Ishikawa (cell line): Measurements from ENCODE around the gene DOLPP1.

Experiments
- CEBPB ChIP-seq: IDR thresholded peaks from 2 replicates; pipeline ENCODE4 v1.6.1; 2012
- CREB1 ChIP-seq: IDR thresholded peaks from 2 replicates; pipeline ENCODE4 v1.6.1; 2012; ENCODE audit warnings: low read depth
- EGR1 ChIP-seq: IDR thresholded peaks from 2 replicates; pipeline ENCODE4 v1.6.1; 2012
- EP300 ChIP-seq: IDR thresholded peaks from 2 replicates; pipeline ENCODE4 v1.6.1; 2012; ENCODE audit warnings: borderline replicate concordance
- FOXM1 ChIP-seq: IDR thresholded peaks from 2 replicates; pipeline ENCODE4 v1.6.1; 2012; ENCODE audit warnings: low read depth, borderline replicate concordance
- NFIC ChIP-seq: IDR thresholded peaks from 2 replicates; pipeline ENCODE4 v1.6.1; 2012
- RAD21 ChIP-seq: IDR thresholded peaks from 2 replicates; pipeline ENCODE4 v1.6.1; 2012; ENCODE audit warnings: low read depth
- TAF1 ChIP-seq: IDR thresholded peaks from 2 replicates; pipeline ENCODE4 v1.6.1; 2012; ENCODE audit warnings: low read depth, mild to moderate bottlenecking
- TCF12 ChIP-seq: IDR thresholded peaks from 2 replicates; pipeline ENCODE4 v1.6.1; 2012; ENCODE audit warnings: low read depth
- TEAD4 ChIP-seq: IDR thresholded peaks from 2 replicates; pipeline ENCODE4 v1.6.1; 2012
- YY1 ChIP-seq: IDR thresholded peaks from 2 replicates; pipeline ENCODE4 v1.6.1; 2012; ENCODE audit warnings: low read depth
- ZBTB7A ChIP-seq: IDR thresholded peaks from 2 replicates; pipeline ENCODE4 v1.6.1; 2012; ENCODE audit warnings: low read depth
- TF ChIP-seq, protein P1 (sequence below): IDR thresholded peaks from 2 replicates; pipeline ENCODE4 v1.6.1; 2012; ENCODE audit warnings: low read depth, mild to moderate bottlenecking
- TF ChIP-seq, protein P2 (sequence below): IDR thresholded peaks from 2 replicates; pipeline ENCODE4 v1.6.1; 2012
- TF ChIP-seq, protein P3 (sequence below): IDR thresholded peaks from 2 replicates; pipeline ENCODE4 v1.6.1; 2012

Gene DOLPP1

DNA sequence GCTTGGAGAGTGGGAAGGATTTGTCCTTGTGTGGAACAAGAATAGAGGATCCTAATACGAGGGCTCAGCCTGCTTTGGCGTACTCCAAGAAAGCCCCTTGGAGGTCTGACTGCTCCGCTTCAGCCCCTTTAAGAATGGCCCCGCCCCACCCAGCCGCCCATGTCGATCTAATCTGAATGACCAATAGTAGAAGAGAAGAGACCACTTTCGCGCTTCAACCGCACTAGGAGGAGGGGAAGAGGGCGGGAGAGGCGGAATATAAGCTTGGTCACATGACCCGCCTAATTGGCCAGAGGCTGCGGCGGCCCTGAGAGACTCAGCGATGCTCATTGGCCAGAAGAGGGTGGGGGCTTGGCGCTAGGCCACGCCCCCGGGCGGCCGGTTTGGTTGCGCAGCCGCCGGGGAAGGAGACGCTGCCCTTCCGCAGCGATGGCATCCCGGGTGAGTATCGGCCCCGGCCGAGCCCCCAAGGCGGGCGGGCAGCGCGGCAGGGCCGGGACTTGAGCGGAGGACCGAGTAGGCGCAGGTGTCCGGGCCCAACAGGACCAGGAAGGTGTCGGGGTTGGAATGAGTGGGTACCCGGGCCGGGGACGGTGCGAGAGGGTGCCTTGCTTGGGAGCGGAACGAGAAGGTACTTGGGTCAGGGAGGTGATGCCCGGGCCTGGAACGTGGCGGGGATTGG lies 44.5 kb upstream of the DOLPP1 start, which contains the start of gene MIGA2:
MIGA2 (plus strand) TSS at position 386 of the 682 bp plus-strand sequence. CDS start 3,969 bp downstream, outside the sequence.
- TF ChIP-seq ZBTB7A (no peak), TCF12 (no peak; the same call in 1 of the 2 replicates), FOXM1 (no peak), RAD21 (no peak), CEBPB (no peak), CREB1 (0 out of 2 replicates have a peak, but pooled peaks have one; percentile 27), EP300 (no peak), NFIC (peak; percentile 28; the same call in 1 of the 2 replicates), YY1 (peak; percentile 82), EGR1 (no peak), TEAD4 (no peak), TAF1 (peak; percentile 96)
- TF ChIP-seq, protein P1, sequence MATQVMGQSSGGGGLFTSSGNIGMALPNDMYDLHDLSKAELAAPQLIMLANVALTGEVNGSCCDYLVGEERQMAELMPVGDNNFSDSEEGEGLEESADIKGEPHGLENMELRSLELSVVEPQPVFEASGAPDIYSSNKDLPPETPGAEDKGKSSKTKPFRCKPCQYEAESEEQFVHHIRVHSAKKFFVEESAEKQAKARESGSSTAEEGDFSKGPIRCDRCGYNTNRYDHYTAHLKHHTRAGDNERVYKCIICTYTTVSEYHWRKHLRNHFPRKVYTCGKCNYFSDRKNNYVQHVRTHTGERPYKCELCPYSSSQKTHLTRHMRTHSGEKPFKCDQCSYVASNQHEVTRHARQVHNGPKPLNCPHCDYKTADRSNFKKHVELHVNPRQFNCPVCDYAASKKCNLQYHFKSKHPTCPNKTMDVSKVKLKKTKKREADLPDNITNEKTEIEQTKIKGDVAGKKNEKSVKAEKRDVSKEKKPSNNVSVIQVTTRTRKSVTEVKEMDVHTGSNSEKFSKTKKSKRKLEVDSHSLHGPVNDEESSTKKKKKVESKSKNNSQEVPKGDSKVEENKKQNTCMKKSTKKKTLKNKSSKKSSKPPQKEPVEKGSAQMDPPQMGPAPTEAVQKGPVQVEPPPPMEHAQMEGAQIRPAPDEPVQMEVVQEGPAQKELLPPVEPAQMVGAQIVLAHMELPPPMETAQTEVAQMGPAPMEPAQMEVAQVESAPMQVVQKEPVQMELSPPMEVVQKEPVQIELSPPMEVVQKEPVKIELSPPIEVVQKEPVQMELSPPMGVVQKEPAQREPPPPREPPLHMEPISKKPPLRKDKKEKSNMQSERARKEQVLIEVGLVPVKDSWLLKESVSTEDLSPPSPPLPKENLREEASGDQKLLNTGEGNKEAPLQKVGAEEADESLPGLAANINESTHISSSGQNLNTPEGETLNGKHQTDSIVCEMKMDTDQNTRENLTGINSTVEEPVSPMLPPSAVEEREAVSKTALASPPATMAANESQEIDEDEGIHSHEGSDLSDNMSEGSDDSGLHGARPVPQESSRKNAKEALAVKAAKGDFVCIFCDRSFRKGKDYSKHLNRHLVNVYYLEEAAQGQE, result no peak
- TF ChIP-seq, protein P2, sequence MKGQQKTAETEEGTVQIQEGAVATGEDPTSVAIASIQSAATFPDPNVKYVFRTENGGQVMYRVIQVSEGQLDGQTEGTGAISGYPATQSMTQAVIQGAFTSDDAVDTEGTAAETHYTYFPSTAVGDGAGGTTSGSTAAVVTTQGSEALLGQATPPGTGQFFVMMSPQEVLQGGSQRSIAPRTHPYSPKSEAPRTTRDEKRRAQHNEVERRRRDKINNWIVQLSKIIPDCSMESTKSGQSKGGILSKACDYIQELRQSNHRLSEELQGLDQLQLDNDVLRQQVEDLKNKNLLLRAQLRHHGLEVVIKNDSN, result peak; percentile 96
- TF ChIP-seq, protein P3, sequence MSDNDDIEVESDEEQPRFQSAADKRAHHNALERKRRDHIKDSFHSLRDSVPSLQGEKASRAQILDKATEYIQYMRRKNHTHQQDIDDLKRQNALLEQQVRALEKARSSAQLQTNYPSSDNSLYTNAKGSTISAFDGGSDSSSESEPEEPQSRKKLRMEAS, result peak; percentile 52

DNA sequence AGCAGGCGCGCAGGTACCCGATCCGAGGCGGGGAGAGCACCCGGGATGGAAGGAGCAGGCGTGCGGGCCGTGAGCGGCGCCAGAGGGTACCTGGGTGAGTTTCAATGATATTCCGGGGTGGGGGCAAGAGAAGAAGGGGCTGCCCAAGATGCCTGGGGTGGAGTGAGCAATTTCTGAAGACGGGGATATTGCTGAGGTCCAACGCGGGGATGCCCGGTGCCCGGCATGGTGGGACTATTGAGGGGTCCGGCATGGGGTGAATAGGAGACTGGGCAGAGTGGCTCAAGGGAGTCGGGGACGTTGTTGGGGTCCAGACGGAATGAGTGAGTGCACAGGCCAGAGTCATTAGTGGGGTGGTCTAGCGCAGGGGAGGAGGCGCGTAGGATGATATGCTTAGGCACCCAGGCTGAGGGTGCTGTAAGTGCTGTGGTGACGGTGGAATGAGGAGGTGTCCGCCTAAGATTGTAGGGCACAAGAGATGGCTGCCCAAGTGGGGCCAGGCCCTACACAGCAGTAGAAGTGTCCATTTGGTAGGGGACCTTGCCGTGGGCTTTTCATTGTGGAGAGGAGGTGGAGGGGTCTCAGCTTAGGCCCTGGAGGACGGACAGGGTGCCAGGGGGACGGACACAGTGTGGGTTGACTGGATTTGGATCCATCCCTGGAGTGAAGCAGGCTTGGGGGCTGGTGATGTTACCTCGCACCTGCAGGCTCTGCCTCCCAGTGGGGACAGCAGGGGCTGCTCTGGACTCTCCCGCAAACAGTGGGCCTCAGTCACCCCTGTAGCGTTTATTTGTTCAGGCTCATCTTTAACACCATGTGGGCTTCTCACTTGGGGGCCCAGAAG lies 43.8 kb upstream of the DOLPP1 start:
- TF ChIP-seq TAF1 (no peak), ZBTB7A (peak; percentile 13; the same call in 1 of the 2 replicates), EP300 (no peak)

DNA sequence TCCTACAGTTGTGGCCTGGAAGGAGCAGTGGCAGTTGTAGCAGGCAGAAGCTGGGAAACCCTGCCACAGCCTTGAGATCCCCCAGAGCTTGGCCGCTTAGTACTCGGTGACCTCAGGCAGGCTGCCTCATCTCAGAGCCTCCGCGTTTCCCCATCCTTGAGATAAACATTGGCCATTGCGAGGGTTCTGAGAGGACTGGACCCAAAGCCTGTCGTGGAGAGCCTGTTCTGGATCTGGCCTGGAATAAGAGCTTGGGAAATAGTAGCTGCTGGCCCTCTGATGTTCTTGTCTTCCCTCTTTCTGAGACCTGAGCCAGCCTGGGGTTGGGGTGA lies 43.2 kb upstream of the DOLPP1 start:
- no peak for TF ChIP-seq CREB1
- no peak for TF ChIP-seq EGR1
- no peak for TF ChIP-seq NFIC
- TF ChIP-seq TCF12, result no peak
- TF ChIP-seq CEBPB, result no peak
- TF ChIP-seq, protein P1, result no peak

DNA sequence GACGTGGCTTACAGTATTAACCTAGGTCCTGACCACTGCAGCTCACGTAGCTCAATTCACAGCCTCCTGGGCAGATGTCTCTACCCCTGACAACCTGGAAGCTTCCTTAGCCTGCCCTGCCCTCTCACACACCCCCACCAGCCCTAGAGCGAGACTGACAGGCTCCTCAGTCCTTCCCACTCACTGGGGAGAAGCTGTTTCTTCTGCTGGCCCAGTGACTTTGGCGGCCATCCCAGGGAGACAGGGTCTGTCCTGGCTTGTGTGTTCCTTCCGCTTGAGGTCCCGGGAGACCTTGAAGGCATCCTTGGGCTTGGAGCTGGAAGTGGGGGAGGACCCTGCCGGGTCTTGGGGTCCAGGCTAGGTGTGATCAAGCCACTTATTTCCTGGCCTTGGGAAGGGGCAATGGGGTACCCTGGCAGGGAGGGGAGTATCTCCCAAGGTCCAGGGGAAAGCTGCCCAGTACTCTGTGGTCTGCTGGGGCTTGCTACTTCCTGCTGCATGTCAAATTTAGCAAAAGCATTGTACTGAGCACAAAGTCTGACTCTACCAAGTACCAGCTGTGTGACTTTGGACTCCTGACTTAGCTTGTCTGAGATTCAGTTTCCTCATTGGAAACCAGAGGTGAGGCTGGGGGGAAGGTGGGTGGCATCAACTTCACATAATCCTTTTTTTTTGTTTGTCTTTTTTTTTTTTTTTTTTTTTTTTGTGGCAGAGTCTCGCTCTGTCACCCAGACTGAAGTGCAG lies 42.6 kb upstream of the DOLPP1 start:
- TF ChIP-seq CEBPB, result no peak
- no peak for TF ChIP-seq CREB1
- TF ChIP-seq RAD21, result no peak
- TF ChIP-seq YY1, result no peak
- TF ChIP-seq, protein P3, result no peak
- no peak for TF ChIP-seq ZBTB7A
- no peak for TF ChIP-seq TEAD4
- TF ChIP-seq, protein P1, result no peak
- TF ChIP-seq FOXM1, result no peak
- TF ChIP-seq TAF1, result no peak
- no peak for TF ChIP-seq EP300
